HepG2 (cell line): ENCODE measurements around the gene LHX5. TPM values are rescaled to one million over a fixed set of nuclear protein-coding genes. Genes with fewer than 3 reads are reported as not detected.

Source experiments
- FOXA1 ChIP-seq, 2 experiments: fragments of 450-650 bp in 1 of 2; sonication (generic) in 1 of 2; formaldehyde crosslinking in 1 of 2; IDR thresholded peaks; 2 replicates each; pipeline versions ENCODE4 v1.4.0 to v1.6.1; 2016 to 2020; ENCODE audit warnings: missing genetic modification reagents in 1 of 2
- FOXP1 ChIP-seq, 2 experiments: fragments of 450-650 bp in 1 of 2; IDR thresholded peaks; 2 replicates each; pipeline ENCODE4 v1.6.1; 2017 to 2018; ENCODE audit warnings: antibody characterized with exemption in 1 of 2
- HCFC1 ChIP-seq: fragments of 150-350 bp; IDR thresholded peaks from 2 replicates; pipeline ENCODE4 v1.6.1; 2014; ENCODE audit warnings: low read depth, low read length
- MIER3 ChIP-seq: IDR thresholded peaks from 2 replicates; pipeline ENCODE4 v1.6.1; 2016; ENCODE audit warnings: missing compliant biosample characterization, borderline replicate concordance
- PATZ1 ChIP-seq: sonication (generic); formaldehyde crosslinking; IDR thresholded peaks from 2 replicates; pipeline ENCODE4 v1.4.0; 2020; ENCODE audit warnings: missing genetic modification reagents
- SMC3 ChIP-seq: IDR thresholded peaks from 2 replicates; pipeline ENCODE4 v1.6.1; 2011; ENCODE audit warnings: low read length, improper control_type of control experiment
- TBX3 ChIP-seq: fragments of 450-650 bp; IDR thresholded peaks from 2 replicates; pipeline ENCODE4 v1.6.1; 2017; ENCODE audit warnings: antibody characterized with exemption, mild to moderate bottlenecking, inconsistent platforms, borderline replicate concordance
- ZFP37 ChIP-seq: sonication (generic); formaldehyde crosslinking; IDR thresholded peaks from 2 replicates; pipeline ENCODE4 v1.4.0; 2020; ENCODE audit warnings: missing genetic modification reagents, borderline replicate concordance
- ZNF609 ChIP-seq: sonication (generic); formaldehyde crosslinking; IDR thresholded peaks from 2 replicates; pipeline ENCODE4 v1.4.0; 2020; ENCODE audit warnings: mild to moderate bottlenecking, missing genetic modification reagents, borderline replicate concordance
- ZNF639 ChIP-seq: conservative IDR thresholded peaks from 2 replicates; pipeline ENCODE4 v1.6.1; 2018; ENCODE audit warnings: missing genetic modification reagents
- polyA plus RNA-seq, 8 experiments: library from polyadenylated mRNA; depleted of rRNA in 3 of 8; stranded (reverse) in 7 of 8; unstranded in 1 of 8; fragments of >200 nt; fragmentation: Illumina TruSeq in 4 of 8; extraction: Trizol in 4 of 8; gene quantifications; 2 replicates each; pipeline versions ENCODE4 v1.2.1 to v1.2.3, GENCODE V29; 2011 to 2016; ENCODE audit warnings: low read depth in 4 of 8, missing spikeins in 1 of 8, mixed read lengths in 1 of 8; ENCODE audit not compliant: insufficient read depth in 1 of 8
- total RNA-seq, 5 experiments: library from RNA; depleted of rRNA; stranded (reverse); fragments of >200 nt; fragmentation: Illumina TruSeq; extraction: Trizol; gene quantifications; 2 replicates each; pipeline ENCODE4 v1.2.3, GENCODE V29; 2016; ENCODE audit warnings: low read depth in 1 of 5

Gene LHX5
- total and polyA plus RNA-seq, 2 of the 13 experiments (the other 11 are each of a cell fraction or from before 2014, with no cell fraction given) = not detected

- TF ChIP-seq PATZ1 (CRISPR knock-in tag) (no peak), ZNF639 (CRISPR knock-in tag) (no peak), MIER3 (CRISPR knock-in tag) (no peak), ZFP37 (CRISPR knock-in tag) (no peak), TBX3 (no peak), HCFC1 (no peak), FOXA1 (IDR thresholded peaks at IDR 0.05) (no peak), FOXA1 (CRISPR knock-in tag; IDR thresholded peaks at IDR 0.05) (no peak), SMC3 (no peak), FOXP1 (IDR thresholded peaks at IDR 0.05) (no peak), FOXP1 (CRISPR knock-in tag; IDR thresholded peaks at IDR 0.05) (no peak), ZNF609 (CRISPR knock-in tag) (no peak)
Observed at GRCh38 chr12:113437729-113438100, 34.0 kb downstream of the LHX5 start (continued).
